ENCODE results near the gene RDH5.

Gene RDH5

GRCh38 chr12:55729819-55730818 lies 9.9 kb downstream of the RDH5 start:
- peak; percentile 23 for DNase-seq

DNA sequence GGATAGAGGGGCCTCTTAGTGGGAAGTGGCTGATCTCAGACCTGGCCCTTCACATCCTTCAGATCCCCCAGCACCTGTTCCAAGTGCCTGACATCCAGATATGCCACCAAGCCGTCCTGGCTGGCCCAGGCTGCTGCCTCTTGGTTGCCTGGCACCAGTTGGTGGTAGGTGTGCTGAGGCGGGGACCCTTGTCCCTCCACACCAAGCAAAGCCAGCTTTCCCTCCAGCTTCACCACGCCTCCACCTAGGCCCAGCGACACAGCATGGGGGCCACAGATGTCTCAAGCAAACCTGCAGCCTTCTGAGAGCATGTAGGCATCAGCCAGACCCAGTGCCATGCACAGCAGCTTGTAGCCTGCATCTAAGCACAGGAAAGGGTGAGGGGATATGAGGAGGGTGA lies 12.1 kb downstream of the RDH5 start:
- no peak for DNase-seq

DNA sequence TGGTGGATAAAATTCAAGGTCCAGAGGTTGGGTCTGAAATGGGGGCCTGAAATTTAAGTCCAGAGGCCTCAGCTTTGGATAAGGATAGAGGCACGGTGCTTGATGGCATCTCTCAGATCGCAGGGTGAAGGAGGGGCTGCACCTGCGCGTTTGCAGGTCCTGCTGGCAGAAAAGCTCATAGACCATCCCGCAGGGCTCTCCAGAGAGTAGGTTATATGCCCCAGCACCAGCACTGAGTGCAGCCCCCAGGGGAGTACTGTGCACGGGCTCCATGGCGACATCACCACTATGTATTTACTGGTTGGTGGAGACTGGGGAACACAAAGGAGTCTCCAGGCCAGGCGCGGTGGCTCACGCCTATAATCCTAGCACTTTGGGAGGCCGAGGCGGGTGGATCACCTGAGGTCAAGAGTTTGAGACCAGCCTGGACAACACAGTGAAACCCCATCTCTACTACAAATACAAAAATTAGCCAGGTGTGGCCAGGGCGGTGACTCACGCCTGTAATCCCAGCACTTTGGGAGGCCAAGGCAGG lies 12.9 kb downstream of the RDH5 start:
- DNase-seq, result no peak

DNA sequence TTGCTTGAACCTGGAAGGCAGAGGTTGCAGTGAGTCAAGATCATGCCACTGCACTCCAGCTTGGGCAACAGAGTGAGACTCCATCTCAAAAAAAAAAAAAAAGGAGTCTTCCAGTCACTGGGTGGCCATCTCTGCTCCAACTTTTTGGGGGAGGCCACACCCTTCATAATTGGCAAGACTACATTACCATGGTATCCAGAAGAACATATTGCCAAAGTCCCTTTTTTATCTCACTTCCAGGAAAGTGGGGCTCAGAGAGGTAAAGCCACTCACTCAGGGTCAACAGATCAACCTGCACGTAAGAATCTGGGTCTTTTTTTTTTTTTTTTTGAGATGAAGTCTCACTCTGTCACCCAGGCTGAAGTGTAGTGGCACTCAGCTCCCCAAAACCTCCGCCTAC lies 13.7 kb downstream of the RDH5 start:
- DNase-seq, result no peak

- DNase-seq, result no peak
Measured at GRCh38 chr12:55734595-55734994, 14.4 kb downstream of the RDH5 start.

- no peak for DNase-seq
Measured at GRCh38 chr12:55736076-55736475, 15.9 kb downstream of the RDH5 start.

- peak; percentile 70 for DNase-seq
Measured at GRCh38 chr12:55736780-55737580, 16.8 kb downstream of the RDH5 start.

DNA sequence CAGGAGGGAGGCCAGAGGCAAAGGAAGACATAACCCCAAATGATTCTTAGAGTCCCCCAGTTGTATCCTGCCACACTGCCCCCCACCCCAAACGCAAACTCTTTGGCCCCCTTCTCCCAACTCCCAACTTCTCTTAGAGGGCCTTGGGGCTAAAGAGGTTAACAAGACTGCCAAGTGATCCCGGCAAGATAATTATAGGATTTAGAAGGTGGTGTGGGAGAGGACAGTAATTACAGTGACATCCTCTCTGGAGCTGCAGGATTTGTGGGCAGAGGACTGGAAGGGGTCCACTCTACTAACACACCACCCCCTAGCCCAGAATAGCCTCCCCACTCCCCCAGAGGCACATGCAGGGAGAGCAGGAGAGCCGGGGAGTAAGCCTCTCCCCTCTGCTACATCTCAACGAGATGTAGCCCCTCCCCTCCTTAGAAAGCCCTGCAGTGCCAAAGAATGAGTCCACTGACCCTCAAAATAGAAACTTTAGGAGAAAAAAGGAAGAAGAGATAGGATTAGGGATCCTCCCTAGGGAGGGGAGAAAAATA lies 17.5 kb downstream of the RDH5 start:
- DNase-seq, result peak; percentile 26

DNA sequence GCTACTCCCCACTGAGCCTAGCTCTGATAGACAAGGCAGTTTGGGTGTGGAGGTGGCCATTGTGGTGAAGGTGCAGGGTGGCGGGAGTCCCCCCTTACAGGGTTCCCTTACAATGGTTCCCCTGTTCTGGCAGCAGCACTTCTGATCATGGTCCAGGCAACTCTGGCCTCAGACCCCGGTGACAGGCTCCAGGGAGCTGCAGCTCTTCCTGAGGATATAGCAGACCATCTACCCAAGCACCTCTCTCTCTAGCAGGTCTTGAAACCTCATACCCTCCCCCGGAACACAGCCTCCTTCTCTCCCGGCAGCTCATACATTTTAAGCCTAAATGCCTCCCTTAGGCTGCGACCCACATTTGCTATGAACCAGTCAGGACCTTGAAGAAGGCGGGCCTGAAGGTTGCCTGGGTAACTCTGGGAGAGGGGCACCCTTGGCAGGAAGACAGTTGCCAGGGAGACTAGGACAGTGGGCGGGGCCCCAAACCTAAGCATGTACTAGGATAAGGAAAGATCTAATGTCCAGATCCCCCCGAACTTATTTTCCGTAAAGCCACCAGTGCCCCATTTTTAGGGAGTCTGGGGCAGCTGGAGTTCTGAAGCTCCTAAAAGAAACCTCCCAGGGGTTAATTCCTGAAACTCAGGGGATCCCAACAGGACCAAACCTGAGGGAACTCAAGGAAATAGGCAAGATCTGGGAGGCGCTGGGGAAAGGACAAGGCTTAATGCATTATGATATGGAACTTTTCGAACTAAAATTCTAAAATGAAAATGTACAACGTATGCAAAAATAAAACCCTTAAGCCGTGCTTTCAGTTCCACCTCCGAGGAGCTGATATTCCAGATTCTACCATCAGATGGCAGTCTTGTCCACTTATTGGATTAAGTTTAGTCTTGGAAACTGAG lies 18.2 kb downstream of the RDH5 start:
- DNase-seq, result peak; percentile 91

GRCh38 chr12:55739025-55739378 lies 18.8 kb downstream of the RDH5 start:
- no peak for DNase-seq

- no peak for DNase-seq
Measured at GRCh38 chr12:55741931-55742680, 21.9 kb downstream of the RDH5 start.

DNA sequence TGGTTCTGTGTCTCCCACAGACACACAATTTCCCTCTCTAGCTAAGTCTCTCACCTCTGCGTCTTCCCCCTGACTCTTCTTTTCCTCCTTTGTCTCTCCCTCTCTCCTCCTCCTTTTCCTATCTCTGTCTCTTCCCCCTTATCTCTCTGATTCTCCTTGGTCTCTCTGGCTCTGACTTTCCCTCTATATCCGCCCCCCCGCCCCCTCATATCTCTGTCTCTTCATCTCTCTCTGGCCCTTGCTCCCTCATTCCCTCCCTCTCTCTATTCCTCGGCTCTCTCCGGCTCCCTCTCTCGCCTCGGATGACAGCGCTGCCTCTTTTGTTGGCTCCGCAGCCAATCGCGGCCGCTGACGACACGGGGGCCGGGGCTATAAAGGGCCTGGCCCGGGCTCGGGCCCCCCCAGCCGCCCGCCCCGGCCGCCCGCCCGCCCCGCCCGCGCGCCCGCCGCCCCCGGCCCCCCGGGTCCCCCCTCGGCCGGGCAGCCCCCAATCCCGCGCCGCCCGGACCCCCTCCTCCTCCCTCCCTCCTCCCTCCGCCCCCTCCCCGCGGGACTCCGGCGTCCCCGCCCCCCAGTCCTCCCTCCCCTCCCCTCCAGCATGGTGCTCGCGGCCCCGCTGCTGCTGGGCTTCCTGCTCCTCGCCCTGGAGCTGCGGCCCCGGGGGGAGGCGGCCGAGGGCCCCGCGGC lies 22.7 kb downstream of the RDH5 start, which contains the start of gene GDF11:
Gene GDF11 (plus strand): TSS at position 404 of the 687 bp plus-strand sequence. CDS start 195 bp downstream, at position 599.
- DNase-seq, result peak; percentile 86

DNA sequence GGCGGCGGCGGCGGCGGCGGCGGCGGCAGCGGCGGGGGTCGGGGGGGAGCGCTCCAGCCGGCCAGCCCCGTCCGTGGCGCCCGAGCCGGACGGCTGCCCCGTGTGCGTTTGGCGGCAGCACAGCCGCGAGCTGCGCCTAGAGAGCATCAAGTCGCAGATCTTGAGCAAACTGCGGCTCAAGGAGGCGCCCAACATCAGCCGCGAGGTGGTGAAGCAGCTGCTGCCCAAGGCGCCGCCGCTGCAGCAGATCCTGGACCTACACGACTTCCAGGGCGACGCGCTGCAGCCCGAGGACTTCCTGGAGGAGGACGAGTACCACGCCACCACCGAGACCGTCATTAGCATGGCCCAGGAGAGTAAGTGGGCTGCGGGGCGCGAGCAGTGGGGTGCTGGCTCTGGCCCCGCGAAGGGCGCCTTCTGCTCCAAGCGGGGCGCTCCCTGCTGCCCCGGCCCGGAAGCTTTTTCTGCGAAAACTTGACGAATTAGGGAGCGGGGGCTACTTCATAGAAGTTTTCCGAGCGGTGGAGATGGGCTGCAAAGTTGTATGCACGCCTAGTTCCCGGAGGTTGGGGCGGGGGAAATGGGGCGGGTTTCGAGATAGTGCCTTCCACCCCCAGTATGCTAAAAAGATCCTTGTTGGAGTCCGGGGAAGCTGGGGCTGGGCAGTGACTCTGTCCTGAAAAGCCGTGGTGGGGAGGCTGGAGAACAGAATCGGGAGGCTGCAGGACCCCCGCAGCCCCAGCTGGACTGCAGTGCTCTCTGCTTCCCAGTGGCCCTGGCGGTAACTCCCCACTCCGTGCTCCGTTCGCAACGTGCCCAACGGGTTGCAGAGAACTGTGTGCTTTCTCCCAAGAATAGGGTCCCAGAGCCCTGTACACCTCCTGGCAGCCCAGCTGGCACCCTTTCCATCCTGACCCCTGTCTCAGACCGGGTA lies 23.5 kb downstream of the RDH5 start:
- peak; percentile 80 for DNase-seq

- DNase-seq, result no peak
Measured at GRCh38 chr12:55744340-55745030, 24.3 kb downstream of the RDH5 start.

- DNase-seq, result no peak
Measured at GRCh38 chr12:55745361-55746173, 25.4 kb downstream of the RDH5 start.

DNA sequence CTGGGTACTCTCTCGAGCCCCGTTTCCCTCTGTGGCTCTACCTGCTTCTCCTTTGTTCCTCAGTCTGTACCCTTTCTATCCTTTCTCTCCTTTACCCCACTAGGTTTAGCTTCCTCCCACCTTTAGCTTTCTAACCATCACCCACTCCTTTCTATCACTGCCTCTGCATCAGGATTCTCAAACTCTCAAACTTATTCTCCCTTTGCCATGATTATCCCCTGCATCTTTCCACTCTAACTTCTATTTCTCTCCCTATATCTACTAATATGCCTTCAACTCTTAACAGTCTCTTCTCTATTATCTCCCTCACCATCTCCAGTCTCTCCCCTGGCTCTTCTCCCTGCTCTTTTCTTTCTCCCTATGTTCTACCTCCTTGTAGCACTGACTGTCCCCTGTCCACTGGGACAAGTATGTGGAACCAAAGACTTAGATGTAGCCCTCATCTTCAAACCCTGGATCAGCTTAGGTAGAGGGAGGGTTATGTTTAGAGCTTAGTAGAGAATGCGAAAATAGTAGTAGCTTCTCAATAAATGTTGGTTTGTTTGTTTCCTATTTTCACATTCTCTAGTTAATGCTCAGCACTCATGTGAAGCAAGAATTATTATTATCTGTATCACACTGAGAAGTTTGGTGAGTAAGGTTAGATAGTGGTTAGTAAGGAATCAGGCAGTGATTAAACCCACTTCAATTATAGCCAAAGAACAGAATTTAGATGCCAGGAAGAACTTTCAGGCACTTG lies 26.1 kb downstream of the RDH5 start:
- DNase-seq, result no peak

GRCh38 chr12:55746913-55747231 lies 26.7 kb downstream of the RDH5 start:
- DNase-seq, result no peak
